Activated naive CD4-positive, alpha-beta T cell treated with anti-CD3 and anti-CD28 coated beads, Interleukin-2, amount 10 ng/mL, durations not matched to agents 7 days and 5 days (primary cell): ENCODE data around the gene CRPPA.

Experiments used
- CTCF ChIA-PET: fragments of 350-600 bp; sonication (Branson Sonifier 250); formaldehyde crosslinking; loops from one replicate; lab custom pipeline; 2021; ENCODE audit warnings: antibody characterized with exemption; lab: Charles Lee
- DNase-seq: peaks from one replicate; pipeline ENCODE4 v3.0.0-alpha.2; 2020
- H3K27ac Mint-ChIP-seq: one replicate; pipeline ENCODE4 v1.8.0; 2021; ENCODE audit warnings: mild to moderate bottlenecking, moderate library complexity, mixed read lengths
- H3K27me3 Mint-ChIP-seq: one replicate; pipeline ENCODE4 v1.8.0; 2021; ENCODE audit warnings: mild to moderate bottlenecking, mixed read lengths
- H3K36me3 Mint-ChIP-seq: one replicate; pipeline ENCODE4 v1.8.0; 2021; ENCODE audit warnings: mixed read lengths
- H3K4me1 Mint-ChIP-seq: one replicate; pipeline ENCODE4 v1.8.0; 2021; ENCODE audit warnings: mixed read lengths
- H3K4me3 Mint-ChIP-seq: one replicate; pipeline ENCODE4 v1.8.0; 2021; ENCODE audit warnings: mild to moderate bottlenecking, moderate library complexity, mixed read lengths
- H3K9me3 Mint-ChIP-seq: one replicate; pipeline ENCODE4 v1.8.0; 2021; ENCODE audit warnings: mixed read lengths

CRPPA gene

DNA sequence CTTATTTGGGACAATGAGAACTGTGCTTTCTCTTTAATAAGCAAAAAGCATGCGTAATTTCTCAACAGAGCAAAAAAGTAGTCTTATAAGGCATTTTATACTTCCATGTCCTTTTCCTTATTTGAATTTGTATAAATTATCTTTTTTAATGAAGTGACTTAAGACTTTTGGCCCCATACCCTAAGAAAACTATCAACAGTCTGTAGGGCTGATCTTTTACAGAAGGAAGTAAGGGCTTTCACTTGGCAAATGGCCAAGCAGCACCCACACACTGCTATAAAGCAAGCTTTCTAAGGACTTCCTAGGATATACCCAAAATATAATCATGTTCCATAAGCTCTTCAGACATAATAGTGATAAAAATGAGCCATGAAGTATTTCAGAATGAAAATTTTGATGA lies 3.4 kb downstream of the CRPPA start:
- no peak for DNase-seq
- peaks cover 31% of the 10 kb centered on the region for H3K4me1 Mint-ChIP-seq
- no peak overlapping the region for H3K4me3 Mint-ChIP-seq
- H3K9me3 Mint-ChIP-seq: peaks cover 7% of the 10 kb centered on the region
- H3K36me3 Mint-ChIP-seq: peaks cover 1% of the 10 kb centered on the region
- no peaks in the 10 kb centered on the region for H3K27me3 Mint-ChIP-seq
- no peak overlapping the region for H3K27ac Mint-ChIP-seq
- CTCF ChIA-PET: no interaction called here

DNA sequence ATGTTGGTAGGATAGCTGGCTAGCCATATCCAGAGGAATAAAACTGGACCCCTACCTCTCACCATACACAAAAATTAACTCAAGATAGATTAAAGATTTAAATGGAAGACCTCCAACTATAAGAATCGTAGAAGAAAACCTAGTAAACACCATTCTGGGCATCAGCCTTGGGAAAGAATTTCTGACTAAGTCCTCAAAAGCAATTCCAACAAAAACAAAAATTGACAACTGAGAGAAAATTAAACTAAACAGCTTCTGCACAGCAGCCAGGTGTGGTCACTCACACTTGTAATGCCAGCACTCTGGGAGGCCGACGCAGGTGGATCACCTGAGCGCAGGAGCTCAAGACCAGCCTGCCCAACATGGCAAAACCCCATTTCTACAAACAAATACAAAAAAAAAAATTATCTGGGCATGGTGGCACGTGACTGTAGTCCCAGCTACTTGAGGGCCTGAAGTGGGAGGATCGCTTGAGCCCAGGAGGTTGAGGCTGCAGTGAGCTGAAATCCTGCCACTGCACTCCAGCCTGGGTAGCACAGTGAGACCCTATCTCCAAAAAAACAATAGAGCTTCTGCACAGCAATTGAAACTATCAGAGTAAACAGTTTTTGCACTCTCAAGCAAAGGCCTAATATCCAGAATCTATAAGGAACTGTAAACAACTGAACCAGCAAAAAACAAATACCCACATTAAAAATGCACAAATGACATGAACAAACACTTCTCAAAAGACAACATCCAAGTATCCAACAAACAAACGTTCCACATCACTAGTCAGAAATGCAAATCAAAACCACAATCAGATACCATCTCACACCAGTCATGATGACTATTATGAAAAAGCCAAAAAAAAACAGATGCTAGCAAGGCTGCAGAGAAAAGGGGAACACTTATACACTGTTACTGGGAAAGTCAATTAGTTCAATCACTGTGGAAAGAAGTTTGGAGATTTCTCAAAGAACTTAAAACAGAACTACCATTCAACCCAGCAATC lies 4.8 kb downstream of the CRPPA start:
- Mint-ChIP-seq H3K4me3 (no peak overlapping the region), H3K36me3 (peaks cover 1% of the 10 kb centered on the region), H3K27me3 (no peaks in the 10 kb centered on the region), H3K27ac (no peak overlapping the region), H3K4me1 (peaks cover 23% of the 10 kb centered on the region), H3K9me3 (peaks cover 7% of the 10 kb centered on the region)
- CTCF ChIA-PET: interaction anchor here (0.6 kb wide), 1 partner anchor 21 kb away, joined by 3 read pairs; no protein-coding TSS in a partner anchor
- DNase-seq: no peak

DNA sequence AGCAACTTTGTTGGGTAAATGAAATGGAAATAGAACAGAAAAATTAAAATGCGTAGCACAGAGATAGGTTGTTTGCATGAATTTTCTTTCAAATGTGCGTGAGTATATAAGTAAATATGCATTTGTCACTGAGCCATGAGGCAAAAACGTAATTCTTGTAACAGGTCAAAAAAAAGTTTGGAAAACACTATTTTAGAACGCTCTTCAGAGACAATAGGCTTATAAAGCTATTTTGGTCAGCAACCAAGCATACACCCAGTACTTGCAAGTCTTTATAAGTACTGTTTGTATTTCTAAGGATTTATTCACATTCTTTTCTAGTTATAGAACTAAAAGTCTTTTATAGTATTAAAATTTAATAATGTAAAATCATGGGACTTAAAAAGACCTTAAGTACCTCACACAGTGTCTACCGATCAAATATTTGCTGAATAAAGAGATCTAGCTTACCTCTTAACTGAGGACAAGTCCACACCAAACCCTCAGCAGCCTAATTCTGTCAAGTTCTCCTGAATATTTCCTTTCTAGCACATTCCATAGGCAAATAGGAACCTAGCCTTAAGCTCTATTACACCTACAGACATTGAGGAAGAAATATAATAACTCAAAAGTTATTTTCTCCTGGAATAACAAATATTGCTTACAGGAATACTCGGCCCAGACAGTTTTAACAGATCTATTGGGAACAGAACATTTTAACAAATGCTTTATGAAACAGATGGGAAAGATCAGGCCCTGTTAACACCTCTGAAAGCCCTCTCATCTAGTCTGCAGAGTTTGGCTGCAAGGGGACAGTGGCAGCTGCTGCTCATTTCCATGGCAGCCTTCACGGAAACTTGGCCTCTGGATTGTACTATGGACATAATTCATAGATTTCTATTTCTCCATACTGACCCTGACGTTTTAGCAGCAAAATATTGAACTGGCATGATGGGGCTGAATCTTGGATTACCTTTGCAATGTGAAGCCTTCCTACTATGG lies 8.8 kb downstream of the CRPPA start:
- CTCF ChIA-PET: interaction anchor here (1.3 kb wide), 1 partner anchor 152 kb away, joined by 3 read pairs; no protein-coding TSS in a partner anchor
- DNase-seq: no peak
- no peak overlapping the region for H3K4me3 Mint-ChIP-seq
- H3K27ac Mint-ChIP-seq: no peak overlapping the region
- H3K9me3 Mint-ChIP-seq: no peaks in the 10 kb centered on the region
- H3K27me3 Mint-ChIP-seq: peaks cover 5% of the 10 kb centered on the region
- H3K36me3 Mint-ChIP-seq: no peaks in the 10 kb centered on the region
- no peaks in the 10 kb centered on the region for H3K4me1 Mint-ChIP-seq

DNA sequence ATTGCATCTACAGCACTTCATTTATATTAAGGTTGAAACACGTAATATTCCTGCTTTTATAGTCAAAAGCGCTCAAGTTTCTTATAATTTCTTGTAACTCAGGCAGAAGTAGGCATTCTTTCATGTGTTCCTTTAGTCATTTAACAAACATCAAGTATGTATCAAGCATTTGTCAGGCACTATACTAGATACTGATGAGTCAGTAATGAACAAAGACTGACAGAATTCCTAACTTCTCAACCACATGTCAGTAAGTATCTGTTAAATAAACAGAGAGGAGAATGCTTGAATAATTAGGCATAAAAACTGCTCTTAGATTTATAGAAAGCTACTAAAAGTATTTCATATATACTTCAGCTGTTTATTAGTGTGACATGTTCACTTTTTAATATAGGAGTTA lies 9.9 kb downstream of the CRPPA start:
- DNase-seq: no peak
- H3K4me3 Mint-ChIP-seq: no peak overlapping the region
- no peaks in the 10 kb centered on the region for H3K9me3 Mint-ChIP-seq
- CTCF ChIA-PET: interaction anchor here (0.8 kb wide), 1 partner anchor 154 kb away, joined by 3 read pairs; no protein-coding TSS in a partner anchor
- H3K27ac Mint-ChIP-seq: no peak overlapping the region
- peaks cover 5% of the 10 kb centered on the region for H3K27me3 Mint-ChIP-seq
- H3K36me3 Mint-ChIP-seq: no peaks in the 10 kb centered on the region
- H3K4me1 Mint-ChIP-seq: no peaks in the 10 kb centered on the region

DNA sequence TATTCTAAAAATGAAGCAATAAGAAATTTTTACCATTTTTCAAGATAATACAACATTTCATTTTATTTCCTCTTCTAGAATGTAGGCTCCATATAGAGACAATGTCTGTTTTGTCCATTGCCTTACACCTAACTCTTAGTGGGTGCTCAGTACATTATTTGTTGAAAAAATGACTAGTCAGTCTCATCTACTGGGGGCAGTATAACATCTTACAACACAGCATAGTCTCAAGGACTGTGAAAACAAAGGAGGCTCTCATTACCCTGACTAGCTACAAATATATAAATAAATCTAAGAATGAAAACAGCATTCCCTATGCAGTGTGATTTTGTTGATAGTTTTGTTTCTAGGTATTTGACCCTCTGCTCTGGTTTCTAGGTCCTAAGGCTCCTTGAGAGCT lies 11.6 kb downstream of the CRPPA start:
- no peaks in the 10 kb centered on the region for H3K9me3 Mint-ChIP-seq
- CTCF ChIA-PET: interaction anchor here (1.1 kb wide), 1 partner anchor 155 kb away, joined by 3 read pairs; no protein-coding TSS in a partner anchor
- H3K4me1 Mint-ChIP-seq: no peaks in the 10 kb centered on the region
- peaks cover 5% of the 10 kb centered on the region for H3K27me3 Mint-ChIP-seq
- no peak for DNase-seq
- no peak overlapping the region for H3K27ac Mint-ChIP-seq
- H3K4me3 Mint-ChIP-seq: no peak overlapping the region
- H3K36me3 Mint-ChIP-seq: no peaks in the 10 kb centered on the region

DNA sequence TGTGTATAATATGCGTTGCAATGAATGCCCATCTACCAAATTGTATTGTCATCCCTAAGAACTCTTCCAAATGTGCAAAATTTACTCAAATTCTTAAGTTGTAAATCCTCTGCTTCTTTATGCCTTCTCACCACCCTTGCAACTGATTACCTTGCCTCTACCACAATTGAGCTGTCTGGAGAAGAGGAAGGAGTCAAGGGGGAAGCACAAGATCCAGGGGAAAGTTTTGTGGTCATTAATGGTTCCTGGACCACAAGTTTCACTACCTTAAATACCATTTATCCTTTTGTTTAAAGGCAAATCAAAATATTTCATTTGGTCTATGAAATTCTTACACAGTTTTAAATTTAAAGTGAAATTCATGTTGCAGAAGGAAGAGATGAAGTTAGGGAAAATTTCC lies 16.7 kb downstream of the CRPPA start:
- H3K9me3 Mint-ChIP-seq: peaks cover 30% of the 10 kb centered on the region
- H3K27ac Mint-ChIP-seq: no peak overlapping the region
- CTCF ChIA-PET: interaction anchor here (0.7 kb wide), 1 partner anchor 23 kb away, joined by 3 read pairs; no protein-coding TSS in a partner anchor
- H3K4me1 Mint-ChIP-seq: no peaks in the 10 kb centered on the region
- H3K36me3 Mint-ChIP-seq: no peaks in the 10 kb centered on the region
- H3K4me3 Mint-ChIP-seq: no peak overlapping the region
- no peaks in the 10 kb centered on the region for H3K27me3 Mint-ChIP-seq
- no peak for DNase-seq

DNA sequence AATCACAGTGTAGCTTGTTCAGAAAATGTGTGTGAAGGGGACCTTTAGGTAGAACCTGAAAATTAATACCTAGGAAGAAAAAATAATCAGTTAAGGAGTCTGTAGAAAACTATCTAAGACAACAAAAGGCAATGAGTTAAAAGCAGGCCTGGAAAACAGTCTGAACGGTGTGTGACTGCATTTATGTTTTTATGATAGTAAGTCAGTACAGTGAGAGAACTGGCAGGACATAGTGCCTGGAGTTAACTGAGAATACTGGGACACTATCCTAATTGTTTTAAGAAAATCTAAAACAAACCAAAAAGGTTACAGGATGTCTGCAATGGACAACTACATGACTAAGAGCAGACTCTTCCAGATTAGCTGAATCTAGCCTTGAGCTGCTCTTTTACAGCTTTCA lies 17.9 kb downstream of the CRPPA start:
- no peak overlapping the region for H3K27ac Mint-ChIP-seq
- peaks cover 39% of the 10 kb centered on the region for H3K9me3 Mint-ChIP-seq
- no peaks in the 10 kb centered on the region for H3K27me3 Mint-ChIP-seq
- H3K36me3 Mint-ChIP-seq: peaks cover 2% of the 10 kb centered on the region
- no peaks in the 10 kb centered on the region for H3K4me1 Mint-ChIP-seq
- DNase-seq: no peak
- CTCF ChIA-PET: interaction anchor here (1.3 kb wide), 1 partner anchor 17 kb away, joined by 3 read pairs; no protein-coding TSS in a partner anchor
- H3K4me3 Mint-ChIP-seq: no peak overlapping the region

DNA sequence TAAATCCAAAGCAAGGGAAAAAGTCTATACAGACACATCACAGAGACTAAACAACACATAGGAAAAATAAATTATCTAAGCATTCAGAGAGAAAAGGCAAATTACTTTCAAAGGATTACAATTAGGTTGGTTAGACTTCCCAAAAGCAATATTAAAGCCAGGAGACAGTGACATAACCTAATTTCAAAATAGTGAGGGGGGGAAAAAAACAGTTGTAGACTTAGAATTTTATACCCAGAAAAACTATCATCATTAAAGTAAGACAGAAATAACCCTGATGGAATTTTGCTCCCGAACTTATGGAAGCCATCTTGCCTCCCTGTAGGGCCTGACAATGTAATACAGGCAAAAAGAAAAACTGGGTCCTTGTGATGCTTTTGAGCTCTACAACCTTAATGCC lies 18.4 kb downstream of the CRPPA start:
- Mint-ChIP-seq H3K27me3 (no peaks in the 10 kb centered on the region), H3K4me1 (no peaks in the 10 kb centered on the region), H3K36me3 (peaks cover 2% of the 10 kb centered on the region), H3K27ac (no peak overlapping the region), H3K4me3 (no peak overlapping the region), H3K9me3 (peaks cover 42% of the 10 kb centered on the region)
- DNase-seq: no peak
- CTCF ChIA-PET: interaction anchor here (1.3 kb wide), 1 partner anchor 17 kb away, joined by 3 read pairs; no protein-coding TSS in a partner anchor

DNA sequence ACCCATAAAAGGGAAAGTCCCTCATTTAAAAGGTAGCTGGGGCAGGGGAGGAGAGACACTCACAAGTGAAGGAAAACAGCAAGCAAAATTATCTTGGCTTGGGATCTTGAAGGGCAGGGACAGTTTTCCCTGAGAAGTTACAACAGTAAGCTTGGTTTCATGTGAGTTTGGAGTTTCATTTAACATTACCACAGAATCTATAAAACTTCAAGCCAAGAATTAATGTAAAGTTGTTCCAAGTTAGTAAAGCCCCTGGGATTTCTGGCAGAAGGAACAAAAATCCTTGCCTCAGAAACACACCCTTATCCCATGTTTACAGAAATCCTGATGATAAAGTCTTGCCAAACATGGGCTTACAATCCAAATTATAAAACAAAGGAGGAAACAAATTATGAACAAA lies 19.2 kb downstream of the CRPPA start:
- Mint-ChIP-seq H3K9me3 (peaks cover 51% of the 10 kb centered on the region), H3K4me3 (no peak overlapping the region), H3K27ac (no peak overlapping the region), H3K4me1 (no peaks in the 10 kb centered on the region), H3K36me3 (peaks cover 4% of the 10 kb centered on the region), H3K27me3 (no peaks in the 10 kb centered on the region)
- DNase-seq: no peak
- CTCF ChIA-PET: no interaction called here

DNA sequence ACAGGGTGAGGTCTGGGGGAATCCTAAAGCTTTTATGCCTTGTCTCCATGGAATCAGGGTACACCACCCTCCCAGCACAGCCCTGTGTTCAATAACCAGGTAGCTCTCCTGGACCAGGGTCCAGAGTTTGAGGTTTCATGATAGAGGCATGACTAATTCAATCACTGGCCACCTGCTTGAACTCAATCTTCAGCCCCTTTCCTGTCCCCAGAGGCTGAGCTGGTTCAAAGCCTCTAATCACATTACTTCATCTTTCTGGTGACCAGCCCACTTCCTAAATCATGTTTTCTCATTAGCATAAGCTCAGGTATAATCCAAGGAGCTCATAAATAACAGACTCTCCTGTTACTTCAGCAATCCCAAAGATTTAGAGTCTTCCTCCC lies 20.5 kb downstream of the CRPPA start:
- H3K4me1 Mint-ChIP-seq: no peaks in the 10 kb centered on the region
- CTCF ChIA-PET: no interaction called here
- peaks cover 10% of the 10 kb centered on the region for H3K36me3 Mint-ChIP-seq
- no peak overlapping the region for H3K27ac Mint-ChIP-seq
- H3K9me3 Mint-ChIP-seq: peaks cover 61% of the 10 kb centered on the region
- no peak for DNase-seq
- H3K27me3 Mint-ChIP-seq: no peaks in the 10 kb centered on the region
- no peak overlapping the region for H3K4me3 Mint-ChIP-seq

DNA sequence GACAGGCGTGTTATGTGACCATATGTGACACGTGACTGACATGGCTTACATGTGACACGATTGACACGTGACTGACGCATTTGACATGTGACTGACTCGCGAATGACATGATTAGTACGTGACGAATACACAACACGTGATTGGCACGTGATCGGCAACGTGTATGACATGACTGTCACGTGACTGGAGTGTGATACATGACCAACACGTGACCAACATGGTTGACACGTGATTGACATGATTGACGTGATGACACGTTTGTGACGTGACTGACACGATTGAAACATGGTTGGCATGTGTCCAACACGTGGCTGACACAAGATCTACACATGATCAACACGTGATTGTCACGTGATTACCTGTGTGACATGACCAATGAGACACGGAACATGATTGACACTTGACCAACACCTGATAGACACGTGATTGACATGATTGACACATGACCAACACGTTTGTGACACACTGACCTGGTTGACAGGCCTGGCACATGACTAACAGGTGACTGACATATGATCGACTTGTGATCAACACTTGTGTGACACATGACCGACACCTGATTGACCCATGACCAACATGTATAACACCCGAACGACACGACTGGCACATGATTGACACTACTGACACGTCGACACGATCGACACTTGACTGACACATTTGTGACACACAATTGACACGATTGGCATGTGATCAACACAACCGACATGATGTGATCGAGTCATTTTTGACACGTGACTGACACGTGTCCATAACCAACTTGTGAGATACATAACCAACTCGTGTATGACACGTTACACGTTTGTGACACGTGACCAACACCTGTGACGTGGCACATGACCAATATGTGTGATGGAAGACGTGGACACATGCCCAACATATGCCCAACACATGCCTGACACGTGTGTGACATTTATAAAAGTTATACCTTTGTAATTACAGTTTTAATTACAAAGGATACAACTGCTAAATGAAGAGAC lies 21.1 kb downstream of the CRPPA start:
- Mint-ChIP-seq H3K36me3 (peaks cover 10% of the 10 kb centered on the region), H3K9me3 (peaks cover 63% of the 10 kb centered on the region), H3K4me3 (no peak overlapping the region), H3K27ac (no peak overlapping the region), H3K4me1 (no peaks in the 10 kb centered on the region), H3K27me3 (no peaks in the 10 kb centered on the region)
- CTCF ChIA-PET: no interaction called here
- no peak for DNase-seq

DNA sequence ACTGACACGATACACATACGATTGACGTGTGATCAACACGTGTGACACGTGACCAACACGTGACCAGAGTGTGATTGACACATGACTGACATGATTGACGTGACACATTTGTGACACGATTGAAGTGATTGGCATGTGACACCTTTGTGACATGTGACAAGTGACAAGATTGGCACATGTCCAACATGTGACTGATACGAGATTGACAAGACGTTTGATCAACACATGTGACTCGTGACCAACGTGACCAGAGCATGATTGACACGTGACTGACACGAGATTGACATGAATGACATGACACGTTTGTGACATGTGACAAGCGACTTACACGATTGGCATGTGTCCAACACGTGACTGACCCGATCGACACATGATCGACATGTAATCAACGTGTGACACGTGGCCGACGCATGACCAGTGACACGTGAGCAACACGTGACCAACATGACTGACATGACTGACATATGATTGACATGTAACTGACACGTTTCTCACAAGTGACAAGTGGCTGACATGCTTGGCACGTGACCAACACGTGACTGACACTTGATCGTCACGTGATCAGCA lies 22.0 kb downstream of the CRPPA start:
- Mint-ChIP-seq H3K9me3 (peaks cover 63% of the 10 kb centered on the region), H3K36me3 (peaks cover 10% of the 10 kb centered on the region), H3K4me1 (no peaks in the 10 kb centered on the region), H3K27ac (no peak overlapping the region), H3K4me3 (no peak overlapping the region), H3K27me3 (no peaks in the 10 kb centered on the region)
- DNase-seq: no peak
- CTCF ChIA-PET: no interaction called here
